Activated naive CD4-positive, alpha-beta T cell treated with Interleukin-2 at 50 U/mL for 16 hours (primary cell): Measurements from ENCODE around the gene FOXJ3.

Experiments used
- DNase-seq: peaks from one replicate; pipeline ENCODE4 v3.0.0-alpha.2; 2020

FOXJ3 gene

GRCh38 chr1:42302034-42302433 lies 33.0 kb downstream of the FOXJ3 start:
- DNase-seq: no peak

- no peak for DNase-seq
Observed at GRCh38 chr1:42298520-42298919, 36.5 kb downstream of the FOXJ3 start.

DNA sequence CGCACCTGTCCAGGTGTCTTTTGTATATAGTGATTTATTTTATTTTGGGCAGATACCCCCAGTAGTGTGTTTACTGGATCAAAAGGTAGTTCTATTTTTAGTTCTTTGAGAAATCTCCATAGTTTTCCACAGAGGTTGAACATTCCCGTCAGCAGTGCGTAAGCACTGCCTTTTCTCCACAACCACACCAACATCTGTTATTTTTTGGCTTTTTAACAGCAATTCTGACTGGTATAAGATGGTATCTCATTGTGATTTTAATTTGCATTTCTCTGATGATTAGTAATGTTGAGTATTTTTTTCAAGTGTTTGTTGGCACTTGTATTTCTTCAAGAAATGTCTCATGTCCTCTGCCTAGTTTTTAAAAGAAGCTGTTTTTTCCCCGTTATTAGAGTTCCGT lies 39.2 kb downstream of the FOXJ3 start:
- DNase-seq: no peak

DNA sequence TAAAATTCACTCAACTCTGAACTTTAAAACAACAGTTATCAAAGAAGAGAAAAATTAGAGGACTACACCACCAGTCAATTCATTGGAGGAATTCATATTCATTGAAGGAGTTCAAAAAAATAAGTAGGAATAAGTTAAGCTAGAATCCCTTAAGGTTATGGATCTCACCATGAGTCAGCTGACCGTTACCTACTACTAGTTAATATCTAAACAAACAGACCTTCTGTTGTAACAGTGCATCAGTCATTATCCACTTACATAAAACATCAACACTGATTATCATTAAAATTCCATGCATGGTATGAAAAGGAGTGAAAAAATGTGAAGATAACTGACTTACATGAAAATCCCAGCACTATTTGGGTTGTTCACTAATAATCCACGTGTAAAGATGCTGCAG lies 44.9 kb downstream of the FOXJ3 start:
- no peak for DNase-seq

DNA sequence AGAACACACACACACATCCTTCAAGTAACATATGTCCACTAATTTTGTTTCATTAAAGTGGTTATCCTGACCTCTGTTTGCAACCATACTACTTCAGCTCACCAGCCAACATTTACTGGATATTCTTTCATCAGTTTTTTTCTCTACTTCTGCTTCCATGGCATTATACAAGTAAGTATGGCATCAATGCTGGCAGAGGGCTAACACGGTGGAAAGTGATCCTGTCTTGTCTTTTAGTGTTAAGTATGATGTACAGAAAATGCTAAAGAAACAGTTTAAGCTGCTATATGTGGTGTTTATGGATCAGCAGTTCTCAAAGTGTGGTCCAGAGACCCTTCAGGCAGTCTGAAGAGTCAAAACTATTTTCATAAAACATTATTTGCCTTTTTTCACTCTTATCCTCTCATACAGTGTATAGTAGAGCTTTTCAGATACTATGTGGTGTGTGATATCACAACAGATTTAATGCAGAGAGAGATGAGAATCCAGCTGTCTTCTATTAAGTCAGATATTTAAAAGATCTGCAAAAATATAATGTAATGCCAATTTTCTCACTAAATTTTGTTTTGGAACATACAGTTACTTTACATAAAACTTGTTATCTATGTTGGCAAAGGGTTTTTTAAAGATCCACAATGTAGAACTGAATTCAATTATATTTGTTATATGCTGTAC lies 46.6 kb downstream of the FOXJ3 start:
- no peak for DNase-seq

- no peak for DNase-seq
Observed at GRCh38 chr1:42282867-42283583, 52.0 kb downstream of the FOXJ3 start.

GRCh38 chr1:42282024-42282579 lies 52.9 kb downstream of the FOXJ3 start:
- DNase-seq: no peak

DNA sequence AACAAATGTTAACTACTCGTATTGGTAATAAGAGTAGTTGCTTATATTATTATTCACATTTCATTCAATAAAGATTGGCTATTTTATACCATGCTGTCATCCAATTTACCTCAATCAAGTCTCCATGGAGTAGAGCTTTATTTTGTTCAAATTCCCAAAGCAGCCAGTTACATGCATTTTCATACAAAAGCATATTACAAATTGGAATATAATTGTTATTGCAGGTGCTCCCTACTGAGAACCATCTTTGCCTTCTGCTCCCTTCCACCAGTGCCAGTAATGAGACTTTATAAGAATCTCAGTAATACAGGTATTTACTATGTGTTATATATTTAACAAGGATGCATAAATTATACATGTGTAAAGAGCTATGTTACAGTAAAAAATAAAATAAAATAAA lies 54.2 kb downstream of the FOXJ3 start:
- no peak for DNase-seq

DNA sequence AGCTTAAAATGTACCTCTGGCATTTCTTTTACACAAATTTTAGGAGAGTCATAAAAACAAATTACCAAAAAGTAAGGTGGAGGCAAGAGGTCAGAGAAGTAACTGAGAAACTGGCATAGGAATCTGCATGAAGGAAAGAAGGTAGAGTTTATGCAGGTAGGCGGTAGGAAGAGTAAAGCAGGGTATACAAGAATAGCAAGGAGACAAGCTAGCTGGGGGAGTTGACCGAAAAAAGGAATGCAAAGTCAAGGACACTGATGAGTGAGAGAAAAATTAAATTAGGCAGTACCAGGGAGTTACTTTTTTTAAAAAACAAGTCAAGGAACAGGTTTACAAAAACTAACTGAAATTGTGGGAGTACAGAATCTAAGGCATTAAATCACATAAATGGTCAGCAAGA lies 56.0 kb downstream of the FOXJ3 start:
- DNase-seq: no peak

GRCh38 chr1:42272920-42273319 lies 62.1 kb downstream of the FOXJ3 start:
- no peak for DNase-seq

DNA sequence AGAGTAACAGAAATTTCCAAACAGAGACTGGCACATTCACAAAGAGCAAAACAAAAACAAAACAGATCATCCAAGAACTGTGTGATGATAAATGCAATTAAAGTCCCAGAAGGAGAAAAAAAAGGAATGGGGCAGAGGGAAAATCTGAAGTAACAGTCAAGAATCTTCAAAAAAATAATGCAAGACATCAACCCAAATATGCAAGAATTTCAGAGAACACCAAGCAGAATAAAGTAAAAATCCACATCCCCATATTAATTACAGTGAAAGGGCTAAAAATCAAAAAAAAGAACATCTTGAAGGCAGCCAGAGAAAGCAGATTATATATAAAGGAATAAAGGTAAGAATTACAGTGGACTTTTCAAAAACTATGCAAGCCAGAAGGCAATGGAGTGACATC lies 67.1 kb downstream of the FOXJ3 start:
- no peak for DNase-seq

- no peak for DNase-seq
Observed at GRCh38 chr1:42266253-42267135, 68.5 kb downstream of the FOXJ3 start.

DNA sequence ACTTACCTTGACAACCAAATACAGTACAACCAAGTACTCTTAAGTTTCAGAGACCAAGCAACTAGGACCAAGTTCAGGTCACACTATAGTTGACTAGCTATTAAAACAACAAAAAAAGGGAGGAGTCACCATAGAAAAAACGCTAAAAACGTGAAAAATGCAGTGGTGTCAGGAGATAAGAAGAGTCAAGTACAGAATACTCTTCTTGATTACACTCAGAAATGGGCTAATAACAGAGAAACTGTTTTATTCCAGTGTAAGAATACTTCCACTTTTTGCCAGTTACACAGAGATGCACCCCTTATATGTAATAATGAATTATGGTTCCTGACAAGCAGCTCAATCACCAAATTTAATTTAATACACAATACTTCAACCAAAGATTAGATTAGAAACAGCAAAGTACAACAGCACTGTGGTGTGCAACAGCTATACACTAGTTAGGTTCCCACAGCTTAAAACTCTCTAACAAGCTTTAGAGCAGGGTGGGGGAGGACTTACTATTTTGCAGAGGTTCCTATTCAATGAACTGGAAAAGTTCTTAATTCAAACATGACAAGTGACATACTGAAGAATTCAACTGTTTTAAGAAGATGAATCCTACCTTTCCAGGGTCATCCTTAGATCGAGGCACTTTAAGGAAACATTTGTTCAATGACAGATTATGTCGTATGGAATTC lies 70.4 kb downstream of the FOXJ3 start:
- DNase-seq: no peak

DNA sequence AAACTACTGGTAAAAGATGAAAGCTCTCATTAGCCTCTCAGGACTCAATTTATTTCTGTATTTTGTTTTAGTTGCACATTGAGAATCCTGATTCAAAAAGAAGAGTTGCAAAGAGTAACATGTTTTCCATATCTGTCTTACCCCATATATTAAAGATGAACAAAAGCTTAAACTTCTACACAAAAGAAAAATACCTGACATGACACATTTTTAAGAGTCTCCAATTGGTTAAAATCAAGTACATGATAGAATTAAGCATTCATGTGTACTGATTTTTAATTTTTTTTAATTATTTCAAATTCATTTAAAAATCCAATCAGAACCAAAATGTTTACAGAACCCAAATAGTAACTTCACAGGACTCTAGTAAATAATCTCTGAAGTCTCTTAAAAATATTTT lies 72.0 kb downstream of the FOXJ3 start:
- DNase-seq: no peak

GRCh38 chr1:42260376-42261070 lies 74.5 kb downstream of the FOXJ3 start:
- DNase-seq: no peak

DNA sequence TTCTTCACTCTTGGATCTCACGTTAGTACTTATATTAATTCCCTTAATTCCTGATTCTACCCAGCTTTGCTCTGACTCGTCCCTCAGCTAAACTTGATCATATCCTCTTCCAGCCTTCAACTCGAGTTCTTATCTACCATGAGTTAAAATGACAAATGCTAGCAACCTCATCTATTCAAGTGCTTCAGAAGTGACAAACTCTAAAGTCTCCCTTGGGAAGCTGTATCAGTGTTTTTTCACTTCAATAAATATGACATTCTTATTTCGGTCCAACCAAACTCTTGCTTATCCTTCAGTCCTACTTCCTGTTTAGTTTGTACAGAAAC lies 75.3 kb downstream of the FOXJ3 start:
- no peak for DNase-seq

DNA sequence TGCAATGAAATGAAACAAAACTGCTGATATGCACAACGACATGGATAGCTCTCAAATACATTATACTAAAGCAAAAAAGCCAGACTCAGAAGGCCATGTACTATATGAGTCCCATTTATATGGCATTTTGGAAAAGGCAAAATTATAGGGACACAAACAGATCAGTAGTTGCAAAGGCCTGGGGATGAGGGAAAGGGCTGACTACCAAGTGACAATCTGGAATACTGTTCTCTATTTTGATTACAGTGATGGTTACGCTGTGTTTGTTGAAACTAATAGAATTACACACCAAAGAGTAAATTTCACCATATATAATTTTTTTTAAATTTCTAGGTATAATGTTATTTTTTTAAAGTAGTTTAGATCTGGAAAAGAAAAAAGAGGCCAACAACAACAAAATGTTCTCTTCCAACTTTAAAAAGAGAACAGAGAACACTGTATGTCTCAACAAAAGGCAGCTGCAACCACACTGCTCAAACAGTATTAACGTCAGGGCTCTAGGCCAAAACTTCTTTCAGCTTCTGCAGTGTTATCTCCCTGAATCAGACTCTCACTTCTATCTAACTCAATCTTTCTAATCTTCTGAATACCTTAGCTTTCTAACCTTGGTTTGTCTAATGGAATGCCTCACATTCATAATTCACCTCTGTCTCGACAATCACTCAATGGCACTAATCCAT lies 75.8 kb downstream of the FOXJ3 start:
- no peak for DNase-seq

DNA sequence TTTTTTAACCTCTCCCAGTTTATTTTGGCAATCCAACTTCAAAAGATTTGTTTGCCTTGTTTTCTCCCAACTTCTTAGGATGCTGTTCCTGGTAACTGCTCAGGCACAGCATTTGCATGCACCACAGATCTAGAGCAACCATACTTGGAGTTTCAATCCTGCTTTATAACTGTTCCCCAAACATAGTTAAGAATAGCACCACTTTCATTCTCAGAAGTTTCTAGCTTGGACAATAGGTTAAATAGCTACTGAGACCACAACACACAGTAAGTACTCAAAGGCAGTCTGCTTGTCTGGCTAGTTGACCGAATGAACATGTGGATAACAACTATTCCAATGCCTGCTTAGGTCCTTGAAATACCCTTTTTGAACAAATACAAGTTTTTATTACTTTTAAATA lies 76.8 kb downstream of the FOXJ3 start:
- no peak for DNase-seq

GRCh38 chr1:42251042-42251441 lies 84.0 kb downstream of the FOXJ3 start:
- no peak for DNase-seq

DNA sequence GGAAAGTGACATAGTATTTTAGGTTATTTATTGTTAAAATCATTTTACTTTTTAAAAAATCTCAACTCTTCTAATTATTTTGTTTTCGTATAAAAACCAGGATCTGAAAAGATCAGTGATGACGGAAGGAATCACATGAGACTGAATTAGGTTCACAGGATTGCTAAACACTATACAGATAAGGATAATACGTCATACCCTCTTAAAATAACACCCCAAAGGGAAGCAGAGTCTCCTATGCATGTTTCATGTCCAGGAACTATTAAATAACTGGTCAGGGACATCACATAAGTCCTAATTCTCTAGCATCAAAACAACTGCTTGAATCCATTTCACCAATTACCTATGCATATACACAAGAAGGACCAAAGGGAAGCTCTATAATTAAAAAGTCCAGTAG lies 84.9 kb downstream of the FOXJ3 start:
- no peak for DNase-seq

- DNase-seq: no peak
Observed at GRCh38 chr1:42240966-42241755, 93.9 kb downstream of the FOXJ3 start.
